NCI-H1105 (cell line): ENCODE measurements around the gene ZNF385B.
"Not testable (repeated sequence)": the region's sequence is repeated elsewhere in the genome, so short reads cannot be mapped to it uniquely, and the experiment has no call there.

ENCODE experiments used
- DNase-seq: peaks from one replicate; lab custom pipeline; 2025; lab: John Stamatoyannopoulos, UW

ZNF385B gene

DNA sequence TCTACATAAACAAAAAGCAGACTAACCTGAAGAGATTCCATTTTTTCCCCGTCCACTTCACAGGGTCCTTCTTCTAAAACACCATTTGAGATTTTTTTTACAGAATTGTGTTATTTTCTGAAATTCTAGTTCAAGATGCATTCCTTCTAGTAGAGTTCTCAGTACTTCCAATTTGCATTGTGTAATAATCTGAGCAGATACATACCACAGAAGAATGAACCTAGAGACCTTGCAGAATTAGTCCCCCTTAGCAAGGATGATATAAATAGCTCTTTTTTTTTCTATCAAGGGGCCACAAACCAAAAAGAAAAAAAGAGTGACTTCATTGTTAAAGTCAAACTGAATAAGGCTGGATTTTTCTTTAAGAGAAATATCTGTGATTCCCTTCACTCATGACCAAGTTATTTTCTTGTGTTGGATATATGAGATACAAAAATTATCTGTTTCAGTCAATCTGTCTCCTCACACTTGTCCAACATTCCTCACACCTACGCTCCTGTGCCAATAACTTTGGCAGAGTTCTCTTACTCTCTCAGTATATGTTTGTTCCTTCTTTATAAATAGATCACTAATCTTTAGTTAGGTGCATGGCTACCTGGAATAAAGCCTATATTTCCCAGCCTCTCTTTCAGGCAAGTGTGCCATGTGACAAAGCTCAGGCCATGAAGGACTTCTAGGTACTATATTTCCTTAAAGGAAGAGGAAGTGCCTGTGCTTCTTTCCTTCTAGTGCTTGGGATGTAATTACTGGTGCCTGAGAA, 183.5 kb downstream of the ZNF385B start:
- no peak for DNase-seq

DNA sequence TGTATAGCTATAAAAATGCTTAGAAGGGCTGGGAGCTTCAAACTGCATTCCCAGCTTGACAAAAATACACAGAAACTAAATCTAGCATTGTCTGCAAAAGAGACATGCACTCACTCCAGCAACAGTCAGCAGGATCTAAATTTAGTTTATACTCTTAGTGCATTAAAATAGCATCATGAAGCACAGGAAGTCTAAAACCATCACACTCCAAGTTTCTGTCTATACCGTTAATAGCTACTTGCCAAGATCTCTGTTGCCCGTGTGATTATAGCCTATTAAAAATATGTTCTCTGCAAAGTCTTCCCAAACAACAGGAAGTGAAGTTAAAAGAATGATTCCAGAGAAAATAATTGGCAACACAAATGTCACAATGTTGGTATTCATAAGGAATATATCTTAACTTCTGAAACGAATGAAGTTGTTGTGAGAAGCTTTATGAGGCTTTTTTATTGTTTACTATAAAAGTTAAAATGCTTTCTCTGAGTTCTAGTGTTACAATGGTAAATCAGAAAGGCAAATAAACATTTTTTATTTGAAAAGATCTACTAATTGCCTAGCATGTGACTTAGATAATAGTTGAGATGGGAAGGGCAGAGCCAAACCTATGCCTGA, 184.2 kb downstream of the ZNF385B start:
- DNase-seq, result no peak

DNA sequence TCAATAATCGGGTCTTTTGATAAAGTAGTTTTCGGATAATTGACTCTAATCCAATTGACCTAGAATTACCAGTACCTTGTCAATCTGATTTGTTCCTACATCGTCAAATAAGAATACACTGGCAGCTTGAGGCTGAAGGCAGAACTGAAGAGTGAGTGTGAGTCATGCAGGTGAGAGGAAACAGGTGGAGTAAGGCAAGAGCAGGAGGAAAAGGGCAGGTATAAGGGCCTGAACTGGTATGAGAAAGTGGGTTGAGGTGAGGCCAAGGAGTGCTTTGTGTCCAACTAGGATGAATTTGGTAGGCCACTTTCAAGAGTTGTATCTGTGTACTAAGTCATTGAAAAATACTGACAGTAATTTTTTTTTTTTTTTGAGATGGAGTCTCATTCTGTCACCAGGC, 186.0 kb downstream of the ZNF385B start:
- DNase-seq, result no peak

DNA sequence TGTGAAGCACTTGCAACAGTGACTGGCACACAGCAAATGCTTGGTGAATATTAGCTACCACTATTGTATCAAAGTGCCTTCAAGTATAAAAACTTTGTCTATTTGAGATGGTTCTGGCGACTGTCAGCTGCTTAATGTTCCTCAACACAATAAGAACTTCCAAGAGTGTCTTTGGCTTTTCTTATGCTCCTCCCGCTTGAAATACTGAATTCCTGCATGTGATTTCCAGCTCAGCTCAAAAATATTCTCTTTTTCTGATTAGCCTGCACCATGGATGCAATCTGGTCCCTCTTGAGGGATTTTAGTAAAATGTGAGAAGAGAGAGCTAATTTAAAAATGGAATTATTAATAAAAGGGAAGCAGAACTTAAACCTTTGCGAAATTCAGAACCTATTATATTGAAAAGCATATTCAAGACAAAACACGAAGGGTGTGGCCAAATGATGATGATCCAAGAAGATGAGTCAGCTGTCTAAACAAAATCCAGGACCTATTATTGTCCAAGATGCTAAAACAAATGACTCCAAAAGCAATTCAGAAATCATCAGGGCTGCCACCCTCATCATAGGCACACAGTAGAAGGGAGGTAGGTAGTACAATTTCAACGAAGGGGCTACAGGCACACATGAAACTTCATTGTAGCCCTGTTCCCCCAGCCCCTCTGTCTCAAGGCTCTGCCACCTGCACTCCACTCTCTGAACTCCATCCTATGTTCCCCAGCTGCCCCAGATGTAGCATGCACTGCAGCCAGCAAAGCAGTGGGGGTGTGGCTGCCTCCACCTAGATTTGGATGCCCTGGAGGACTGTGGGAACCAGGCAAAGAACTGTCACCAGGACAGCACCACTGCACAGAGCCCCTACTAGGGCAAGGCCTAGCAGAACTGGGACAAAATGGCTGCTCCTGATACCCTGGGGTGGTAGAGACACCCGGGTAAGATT, 190.1 kb downstream of the ZNF385B start:
- DNase-seq, result no peak

DNA sequence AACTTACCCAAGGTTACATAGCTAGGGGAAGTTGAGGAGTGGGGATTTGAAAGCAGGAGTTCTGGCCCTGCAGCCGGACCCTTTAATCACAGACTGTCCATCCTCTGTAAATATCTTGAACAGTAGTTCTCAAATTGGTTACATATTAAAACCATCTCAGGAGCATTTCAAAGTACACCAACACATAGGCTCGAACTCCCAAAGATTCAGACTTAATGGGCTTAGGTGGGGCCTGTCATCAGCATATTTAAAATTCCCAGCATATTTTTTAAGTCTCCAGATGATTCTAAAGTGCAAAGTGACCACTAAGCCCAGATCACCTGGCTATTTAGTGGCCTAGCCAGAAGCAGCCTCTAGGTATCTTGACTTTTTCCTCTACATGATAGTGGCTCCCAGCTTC, 192.2 kb downstream of the ZNF385B start:
- no peak for DNase-seq

DNA sequence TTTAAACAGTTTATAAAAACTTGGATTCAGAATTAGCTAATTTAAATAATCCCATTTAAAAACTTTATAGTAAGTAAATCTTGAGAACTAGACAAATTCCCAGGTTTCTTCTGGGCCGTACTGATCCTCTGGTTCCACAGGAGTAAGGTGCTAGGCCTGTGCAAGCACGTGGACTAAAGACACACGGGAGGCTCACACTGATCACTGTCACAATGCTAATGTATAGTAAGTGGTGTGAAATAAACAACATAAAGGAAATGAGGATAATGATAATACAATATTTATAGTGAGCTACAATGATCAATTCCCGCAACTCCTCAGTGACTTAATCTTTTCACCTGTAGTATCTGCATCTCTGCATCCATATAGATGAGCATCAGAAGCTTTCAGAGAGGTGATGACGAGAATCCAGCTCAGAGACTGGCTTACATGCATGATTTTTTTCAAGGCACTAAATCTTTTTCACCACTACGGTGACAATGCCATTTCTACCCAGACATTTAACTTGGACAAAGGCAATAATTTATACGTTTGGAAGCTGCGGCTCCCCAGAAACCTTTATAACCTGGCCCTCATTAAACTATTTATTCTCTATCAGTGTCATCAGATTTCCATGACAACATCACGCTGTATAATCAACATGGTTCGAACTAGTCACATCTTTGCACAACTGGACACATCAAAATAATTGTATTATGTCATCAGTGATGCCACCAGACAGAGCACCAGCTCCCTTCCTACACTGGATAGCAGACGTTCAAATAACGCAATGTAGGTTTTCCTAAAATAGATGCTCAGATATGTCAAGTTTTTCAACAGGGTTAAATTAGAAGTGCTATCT, 196.2 kb downstream of the ZNF385B start:
- DNase-seq, result no peak

DNA sequence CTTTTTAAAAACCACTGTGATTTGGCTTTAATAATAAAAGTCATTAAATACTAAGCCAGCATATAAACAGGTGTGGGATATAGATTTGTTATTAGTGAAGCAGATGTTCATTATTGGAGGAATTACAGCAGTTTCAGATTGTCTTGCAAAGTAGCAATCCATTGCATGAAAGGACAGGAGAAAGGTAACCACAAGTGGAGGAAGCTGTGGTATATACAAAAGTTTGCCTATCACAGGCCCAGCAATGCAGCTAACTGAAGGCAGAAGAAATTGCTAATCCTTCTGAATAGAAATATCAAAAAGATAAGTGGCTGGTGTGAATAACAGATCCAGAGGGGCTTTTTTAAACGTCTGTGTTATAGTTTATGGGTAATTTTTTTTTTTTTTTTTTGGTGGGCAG, 199.4 kb downstream of the ZNF385B start:
- no peak for DNase-seq

DNA sequence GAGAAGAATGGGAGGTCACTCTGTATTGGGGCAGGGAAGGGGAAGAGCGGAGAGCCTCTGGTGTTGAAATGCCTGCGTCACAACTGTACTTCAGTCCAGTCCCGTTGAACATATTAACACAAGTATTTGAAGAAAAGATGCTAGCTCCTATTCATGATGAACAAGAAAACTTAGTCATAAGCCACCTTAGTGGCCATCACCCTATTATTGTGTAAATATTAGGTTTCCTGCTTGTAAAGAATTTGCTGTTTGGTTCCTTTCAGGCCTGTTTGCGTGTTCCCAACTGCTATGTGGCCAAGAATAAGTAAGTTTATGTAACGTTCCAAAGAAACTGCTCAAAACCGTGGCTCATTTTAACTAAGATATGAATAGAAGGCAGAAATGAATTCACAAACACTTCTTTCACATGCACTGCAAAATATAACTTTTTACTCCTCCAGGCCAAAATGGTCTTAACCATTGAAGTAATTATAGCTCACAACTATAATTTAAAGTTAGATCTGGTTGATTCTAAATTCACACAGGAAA, 204.3 kb downstream of the ZNF385B start:
- no peak for DNase-seq

DNA sequence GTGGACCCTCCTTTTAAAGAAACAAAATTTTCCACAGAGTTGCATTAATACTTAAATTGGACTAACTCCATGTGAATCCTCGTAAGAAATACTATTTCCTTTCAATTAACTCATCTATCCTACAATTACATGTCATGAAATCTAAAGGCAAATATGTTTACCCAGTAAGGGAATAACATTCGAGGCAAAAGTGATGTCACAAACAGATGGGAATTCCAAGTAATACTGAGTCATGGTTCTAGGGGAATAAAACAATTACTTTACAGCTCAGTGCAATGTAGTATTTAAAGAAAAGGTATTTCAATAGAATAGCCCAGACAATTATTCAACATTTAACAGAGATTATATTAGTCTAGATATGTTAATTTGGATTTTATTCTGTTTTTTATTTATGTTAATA, 205.8 kb downstream of the ZNF385B start:
- DNase-seq, result no peak

DNA sequence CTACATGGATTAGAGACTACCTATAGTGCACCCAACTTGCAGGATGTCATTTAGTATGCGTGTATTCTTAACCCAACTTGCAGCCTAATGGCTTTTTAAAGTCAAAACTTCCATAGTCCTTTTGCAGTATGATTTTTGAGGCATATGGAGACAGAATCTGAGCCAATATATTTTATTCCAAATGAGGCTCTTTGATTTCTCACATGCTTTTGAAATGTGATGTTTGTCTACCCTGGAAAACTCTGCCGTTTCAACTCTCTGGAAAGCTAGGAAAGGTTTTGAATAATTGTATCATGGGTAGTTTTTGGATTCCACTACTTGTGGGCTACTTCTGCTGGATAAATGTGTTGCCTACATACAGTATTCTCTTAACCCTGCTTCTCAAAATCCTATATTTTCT, 206.6 kb downstream of the ZNF385B start:
- DNase-seq, result no peak

DNA sequence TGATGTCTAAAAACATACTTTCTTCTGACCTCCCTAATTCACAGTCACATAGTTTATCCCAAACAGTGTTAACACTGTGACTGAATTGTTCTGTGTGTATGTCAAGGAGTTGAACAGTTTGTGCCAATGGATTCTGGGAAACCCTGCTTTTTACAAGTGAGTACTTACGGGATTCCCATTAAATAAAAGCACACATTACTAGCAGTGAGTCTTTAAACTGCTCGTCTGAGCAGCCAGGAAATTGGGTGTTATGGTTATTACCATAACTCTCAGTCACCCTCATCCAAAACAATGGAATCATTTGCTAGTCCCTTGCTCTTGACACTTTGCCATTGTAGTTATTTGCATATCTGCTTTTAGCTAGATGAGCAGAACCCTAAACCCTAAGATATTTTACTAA, 209.1 kb downstream of the ZNF385B start:
- no peak for DNase-seq

DNA sequence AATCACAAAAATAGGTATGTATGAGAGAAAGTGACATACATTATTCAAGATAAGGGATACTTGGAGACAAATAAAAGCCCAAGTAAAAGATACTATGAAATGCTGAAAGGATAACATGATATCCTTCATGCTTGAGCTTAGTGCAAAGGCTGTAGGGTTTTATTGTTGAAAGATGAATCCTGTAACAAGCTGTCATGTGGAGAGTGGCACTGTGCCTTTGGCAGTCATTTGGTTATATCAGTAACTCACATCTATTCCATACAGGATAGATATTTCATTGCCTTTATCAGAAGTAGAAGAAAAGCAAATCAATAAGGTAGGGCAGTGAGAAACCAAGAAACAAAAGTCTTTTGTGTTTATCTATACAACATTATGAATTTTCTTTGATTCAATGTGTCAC, 211.0 kb downstream of the ZNF385B start:
- DNase-seq, result no peak

DNA sequence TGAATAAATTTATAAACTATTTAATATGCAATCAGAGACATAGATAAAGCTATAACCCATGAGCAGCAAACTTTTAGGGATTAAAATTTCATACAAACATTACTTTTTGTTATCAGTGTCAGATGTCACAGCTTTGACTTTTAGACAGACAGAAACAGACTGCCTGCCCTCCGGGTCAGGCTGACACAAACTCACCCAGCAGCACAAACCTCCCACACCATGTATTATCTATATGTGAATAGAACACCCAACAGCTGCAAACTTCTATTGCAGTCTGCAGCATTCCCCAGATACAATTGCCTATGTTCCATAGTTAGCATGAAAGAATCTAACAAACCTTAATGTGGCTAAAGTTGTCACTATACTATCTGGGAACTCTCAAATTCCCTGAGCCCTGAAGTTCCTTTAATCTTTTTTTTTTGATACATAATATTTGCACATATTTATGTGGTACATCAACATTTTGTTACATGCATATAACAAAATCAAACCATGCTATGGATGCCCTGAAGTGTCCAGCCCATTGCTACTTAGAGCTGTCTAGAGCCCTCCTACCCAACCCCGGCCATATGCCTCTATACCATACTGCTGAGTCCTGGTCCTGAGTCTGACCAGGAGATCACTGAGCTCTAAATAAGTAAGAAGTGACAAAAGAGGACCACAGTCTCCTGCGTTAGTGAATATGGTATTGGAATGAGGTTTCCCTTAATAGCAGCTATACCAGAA, 214.4 kb downstream of the ZNF385B start:
- DNase-seq, result no peak

DNA sequence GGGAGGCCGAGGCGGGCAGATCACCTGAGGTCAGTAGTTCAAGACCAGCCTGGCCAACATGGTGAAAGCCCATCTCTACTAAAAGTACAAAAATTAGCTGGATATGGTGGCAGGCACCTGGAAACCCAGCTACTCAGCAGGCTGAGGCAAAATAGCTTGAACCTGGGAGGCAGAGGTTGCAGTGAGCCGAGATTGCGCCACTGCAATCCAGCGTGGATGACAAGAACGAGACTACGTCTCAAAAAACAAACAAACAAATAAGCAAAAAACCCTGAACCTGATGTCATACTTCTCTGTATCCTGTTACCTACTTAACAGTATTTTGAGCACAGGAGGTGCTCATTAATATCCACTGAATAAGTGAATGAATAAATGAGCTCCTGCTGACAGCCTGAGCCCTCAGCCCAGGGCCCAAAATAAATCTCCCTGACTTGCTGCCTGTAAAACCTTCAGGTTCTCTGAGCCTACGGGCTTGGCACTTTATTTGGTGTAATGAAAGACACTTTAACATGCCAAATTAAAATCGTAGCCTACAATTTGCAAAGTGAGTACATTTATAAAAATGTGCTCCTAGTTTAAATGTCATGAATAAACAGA, 215.1 kb downstream of the ZNF385B start:
- no peak for DNase-seq

DNA sequence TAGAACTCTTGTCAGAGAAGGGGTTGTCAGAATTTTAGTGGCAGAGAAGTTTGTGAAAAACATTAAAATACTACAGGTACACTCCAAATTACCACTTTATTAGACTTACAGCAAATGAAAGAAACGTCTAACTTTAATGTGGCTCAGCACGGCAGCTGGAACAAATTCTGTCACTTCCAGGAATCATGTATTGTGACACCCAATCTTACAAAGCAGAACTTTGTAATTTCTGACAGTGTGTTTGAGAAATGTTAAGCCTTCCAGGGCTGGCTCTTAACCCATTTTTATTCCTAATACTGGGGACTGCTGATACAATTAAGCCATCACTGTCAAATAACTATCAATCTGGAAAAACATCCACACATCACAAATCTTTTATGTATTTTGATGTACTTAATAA, 216.4 kb downstream of the ZNF385B start:
- no peak for DNase-seq

DNA sequence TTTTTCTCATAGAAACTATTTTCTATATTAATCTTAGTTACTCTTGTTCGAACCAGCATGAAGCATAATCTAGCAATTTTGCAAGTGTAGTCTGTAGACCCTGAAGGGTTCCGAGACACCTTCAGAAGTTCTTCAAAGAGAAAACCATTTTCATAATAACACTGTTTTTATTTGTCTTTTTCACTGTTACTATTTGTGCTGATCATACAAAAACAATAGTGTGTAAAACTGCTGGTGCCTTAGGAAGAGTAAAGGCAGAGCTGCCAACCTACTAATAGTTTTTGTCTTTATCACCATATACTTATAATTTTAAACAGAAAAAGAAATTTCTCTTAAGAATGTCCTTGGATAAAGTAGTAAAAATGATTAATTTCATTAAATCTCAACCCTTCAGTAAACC, 218.9 kb downstream of the ZNF385B start:
- no peak for DNase-seq

DNA sequence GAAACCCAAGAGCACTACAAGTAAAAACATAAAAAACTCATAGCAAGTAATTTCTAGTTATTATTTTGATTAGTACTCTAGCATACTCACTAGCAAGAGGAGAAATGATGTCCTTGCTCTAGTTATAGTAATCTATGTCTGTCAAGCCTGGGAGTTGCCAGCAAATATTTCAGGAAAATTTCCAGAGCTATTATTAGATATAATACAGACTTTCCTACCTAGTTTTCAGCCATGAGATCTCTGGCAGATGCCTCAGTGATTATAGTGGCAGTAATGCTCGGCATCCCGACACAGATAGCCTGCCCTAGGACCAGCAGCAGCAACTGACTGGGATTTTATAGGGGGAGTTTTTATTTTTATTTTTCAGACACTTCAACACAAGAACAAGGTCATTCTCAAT, 224.4 kb downstream of the ZNF385B start:
- no peak for DNase-seq

DNA sequence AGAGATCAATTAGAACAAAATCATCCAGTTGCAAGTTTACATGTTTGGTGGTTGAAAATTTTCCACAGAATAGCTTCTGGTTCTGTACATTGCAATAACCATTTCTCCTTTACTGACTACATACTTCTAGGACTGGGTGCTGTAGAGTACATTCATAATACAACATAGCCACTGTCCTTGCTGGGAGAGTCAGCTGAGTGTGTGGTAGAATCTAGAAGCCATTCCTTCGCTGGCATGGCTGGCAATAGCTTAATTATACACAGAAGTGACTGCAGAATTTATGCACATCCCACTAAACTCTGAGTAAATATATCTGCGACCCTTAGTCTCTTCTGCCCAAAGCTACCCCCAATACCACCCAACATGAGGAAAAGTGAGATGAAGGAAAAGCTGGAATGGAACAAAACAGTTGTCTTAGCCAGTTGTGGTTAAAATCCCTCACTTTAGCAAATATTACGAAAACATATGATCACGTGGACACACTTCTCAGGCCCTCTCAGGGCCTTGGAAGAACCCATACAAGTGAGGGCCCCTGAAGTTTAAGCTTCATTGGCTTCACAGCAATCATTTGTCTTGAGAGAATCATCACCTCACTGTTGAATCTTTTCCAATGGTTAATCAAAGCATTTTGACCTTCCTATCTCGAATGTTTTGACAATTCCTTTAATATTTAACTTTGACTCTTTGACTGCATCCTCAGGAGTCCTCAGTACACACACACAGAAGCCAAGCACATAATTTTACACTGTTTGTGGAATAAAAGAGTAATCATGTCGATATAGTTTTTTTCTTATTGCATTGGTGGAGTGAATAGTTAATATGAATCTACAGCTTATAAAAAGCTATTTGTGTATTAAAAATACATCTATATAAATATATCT, 225.1 kb downstream of the ZNF385B start:
- no peak for DNase-seq

DNA sequence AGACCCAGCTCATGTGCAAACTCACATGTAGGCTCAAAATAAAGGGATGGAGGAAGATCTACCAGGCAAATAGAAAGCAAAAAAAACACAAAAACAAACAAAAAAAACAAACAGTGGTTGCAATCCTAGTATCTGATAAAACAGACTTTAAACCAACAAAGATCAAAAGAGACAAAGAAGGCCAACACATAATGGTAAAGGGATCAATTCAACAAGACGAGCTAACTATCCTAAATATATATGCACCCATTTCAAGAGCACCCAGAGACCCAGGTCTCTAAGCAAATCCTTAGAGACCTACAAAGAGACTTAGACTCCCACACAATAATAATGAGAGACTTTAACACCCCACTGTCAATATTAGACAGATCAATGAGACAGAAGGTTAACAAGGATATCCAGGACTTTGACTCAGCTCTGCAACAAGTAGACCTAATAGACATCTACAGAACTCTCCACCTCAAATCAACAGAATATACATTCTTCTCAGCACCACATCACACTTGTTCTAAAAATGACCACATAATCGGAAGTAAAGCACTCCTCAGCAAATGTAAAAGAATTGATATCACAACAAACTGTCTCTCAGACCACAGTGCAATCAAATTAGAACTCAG, 229.5 kb downstream of the ZNF385B start:
- DNase-seq, result not testable (repeated sequence)
